PFSK-1 (cell line): ENCODE results near the gene KIF6.

Source experiments
- FOXP2 ChIP-seq: optimal IDR thresholded peaks from 2 replicates; pipeline ENCODE3; 2011; ENCODE audit warnings: borderline replicate concordance, control low read depth, inconsistent platforms; ENCODE audit not compliant: insufficient read depth; ENCODE audit errors: extremely low read length, extremely low read depth
- POLR2AphosphoS5 ChIP-seq: IDR thresholded peaks from 2 replicates; pipeline ENCODE4 v1.6.1; 2012; ENCODE audit warnings: low read depth, mild to moderate bottlenecking, control low read depth, low read length, moderate library complexity
- REST ChIP-seq, 2 experiments: IDR thresholded peaks; 2 replicates each; pipeline versions ENCODE4 v1.6.1 to v1.8.0; 2011 to 2012; ENCODE audit warnings: low read depth in 2 of 2, low read length in 2 of 2, control low read depth in 1 of 2, inconsistent platforms in 1 of 2, mild to moderate bottlenecking in 1 of 2, moderate library complexity in 1 of 2; ENCODE audit not compliant: insufficient read depth in 1 of 2
- SIN3A ChIP-seq: IDR thresholded peaks from 2 replicates; pipeline ENCODE4 v1.6.1; 2012; ENCODE audit warnings: mild to moderate bottlenecking, low read length, moderate library complexity, borderline replicate concordance; ENCODE audit not compliant: insufficient read depth
- TAF1 ChIP-seq: IDR thresholded peaks from 2 replicates; pipeline ENCODE4 v1.6.1; 2012; ENCODE audit warnings: low read length, control low read depth, borderline replicate concordance; ENCODE audit not compliant: insufficient read depth

Gene KIF6

GRCh38 chr6:39530201-39530759, 194.9 kb downstream of the KIF6 start:
- no peak for TF ChIP-seq SIN3A
- no peak for TF ChIP-seq FOXP2
- no peak for TF ChIP-seq REST (IDR thresholded peaks at IDR 0.05; ENCODE audit: insufficient read depth in 1 of 2, low read depth in 2 of 2, low read length in 2 of 2)
- TF ChIP-seq TAF1, result no peak
- no peak for TF ChIP-seq POLR2AphosphoS5

- TF ChIP-seq REST (IDR thresholded peaks at IDR 0.05; ENCODE audit: insufficient read depth in 1 of 2, low read depth in 2 of 2, low read length in 2 of 2) (no peak), FOXP2 (no peak), SIN3A (no peak), TAF1 (no peak), POLR2AphosphoS5 (no peak)
These were observed 197.2 kb downstream of the KIF6 start for GRCh38 chr6:39527792-39528564.

- TF ChIP-seq POLR2AphosphoS5 (no peak), TAF1 (no peak), FOXP2 (no peak), SIN3A (no peak), REST (IDR thresholded peaks at IDR 0.05; ENCODE audit: insufficient read depth in 1 of 2, low read depth in 2 of 2, low read length in 2 of 2) (no peak)
These were observed 201.2 kb downstream of the KIF6 start for GRCh38 chr6:39524007-39524406.

- no peak for TF ChIP-seq POLR2AphosphoS5
- TF ChIP-seq FOXP2, result no peak
- TF ChIP-seq TAF1, result no peak
- no peak for TF ChIP-seq REST (IDR thresholded peaks at IDR 0.05; ENCODE audit: insufficient read depth in 1 of 2, low read depth in 2 of 2, low read length in 2 of 2)
- TF ChIP-seq SIN3A, result no peak
These were observed 203.2 kb downstream of the KIF6 start for GRCh38 chr6:39521958-39522357.

GRCh38 chr6:39520916-39521315, 204.3 kb downstream of the KIF6 start:
- TF ChIP-seq SIN3A, result no peak
- TF ChIP-seq FOXP2, result no peak
- no peak for TF ChIP-seq REST (IDR thresholded peaks at IDR 0.05; ENCODE audit: insufficient read depth in 1 of 2, low read depth in 2 of 2, low read length in 2 of 2)
- no peak for TF ChIP-seq TAF1
- TF ChIP-seq POLR2AphosphoS5, result no peak
